ENCODE data around the gene FMN1.

The FMN1 gene

GRCh38 chr15:32817577-32817976 is 376.9 kb downstream of the FMN1 start:
- POLR2A ChIA-PET = no interaction called here
- CTCF ChIA-PET = interaction anchor here (0.7 to 4.2 kb wide), 5 partner anchors 11 to 315 kb away, joined by 3 to 18 read pairs (median 4); no protein-coding TSS in a partner anchor
- no peak for DNase-seq (ENCODE audit: low read depth, low spot score)
- no peak overlapping the region for H3K4me3 ChIP-seq (ENCODE audit: low read depth, low read length)
- no peak for TF ChIP-seq CTCF (IDR thresholded peaks at IDR 0.05; ENCODE audit: insufficient read depth, low read length, missing control alignments)

- TF ChIP-seq CTCF (IDR thresholded peaks at IDR 0.05; ENCODE audit: insufficient read depth, low read length, missing control alignments) = no peak
- CTCF ChIA-PET = interaction anchor here (1.0 to 2.3 kb wide), 6 partner anchors 10 to 200 kb away, joined by 3 to 11 read pairs (median 4); no protein-coding TSS in a partner anchor
- POLR2A ChIA-PET = no interaction called here
- no peak overlapping the region for H3K4me3 ChIP-seq (ENCODE audit: low read depth, low read length)
- DNase-seq (ENCODE audit: low read depth, low spot score) = no peak
Observed at GRCh38 chr15:32807331-32807730, 387.2 kb downstream of the FMN1 start.

GRCh38 chr15:32803631-32804030 is 390.9 kb downstream of the FMN1 start:
- ChIA-PET POLR2A (interaction anchor here (0.6 to 2.1 kb wide), 2 partner anchors 11 to 15 kb away, joined by 3 to 9 read pairs; no protein-coding TSS in a partner anchor), CTCF (interaction anchor here (1.1 to 2.4 kb wide), 4 partner anchors 142 to 191 kb away, joined by 3 to 6 read pairs (median 4); no protein-coding TSS in a partner anchor)
- DNase-seq (ENCODE audit: low read depth, low spot score) = no peak
- no peak for TF ChIP-seq CTCF (IDR thresholded peaks at IDR 0.05; ENCODE audit: insufficient read depth, low read length, missing control alignments)
- H3K4me3 ChIP-seq (ENCODE audit: low read depth, low read length) = no peak overlapping the region

- ChIA-PET CTCF (interaction anchor here (0.6 to 2.4 kb wide), 6 partner anchors 8 to 284 kb away, joined by 3 to 6 read pairs (median 3); no protein-coding TSS in a partner anchor), POLR2A (interaction anchor here (0.7 to 2.1 kb wide), 6 partner anchors 9 to 54 kb away, joined by 3 to 9 read pairs (median 4); no protein-coding TSS in a partner anchor)
- TF ChIP-seq CTCF (IDR thresholded peaks at IDR 0.05; ENCODE audit: insufficient read depth, low read length, missing control alignments) = no peak
- no peak overlapping the region for H3K4me3 ChIP-seq (ENCODE audit: low read depth, low read length)
- peak; percentile 89 for DNase-seq (ENCODE audit: low read depth, low spot score)
Observed at GRCh38 chr15:32802286-32802936, 392.1 kb downstream of the FMN1 start.

- POLR2A ChIA-PET = no interaction called here
- DNase-seq (ENCODE audit: low read depth, low spot score) = no peak
- no peak for TF ChIP-seq CTCF (IDR thresholded peaks at IDR 0.05; ENCODE audit: insufficient read depth, low read length, missing control alignments)
- CTCF ChIA-PET = interaction anchor here (0.6 to 1.7 kb wide), 4 partner anchors 9 to 192 kb away, joined by 3 to 5 read pairs (median 4); no protein-coding TSS in a partner anchor
- no peak overlapping the region for H3K4me3 ChIP-seq (ENCODE audit: low read depth, low read length)
Observed at GRCh38 chr15:32799936-32800535, 394.5 kb downstream of the FMN1 start.

- H3K4me3 ChIP-seq (ENCODE audit: low read depth, low read length) = no peak overlapping the region
- POLR2A ChIA-PET = no interaction called here
- no peak for DNase-seq (ENCODE audit: low read depth, low spot score)
- no peak for TF ChIP-seq CTCF (IDR thresholded peaks at IDR 0.05; ENCODE audit: insufficient read depth, low read length, missing control alignments)
- CTCF ChIA-PET = interaction anchor here (0.9 kb wide), 1 partner anchor 146 kb away, joined by 3 read pairs; no protein-coding TSS in a partner anchor
Observed at GRCh38 chr15:32796856-32797255, 397.7 kb downstream of the FMN1 start.
